HG03280 (cell line): ENCODE data around the gene SHLD1.
"Not testable (repeated sequence)": the region's sequence is repeated elsewhere in the genome, so short reads cannot be mapped to it uniquely, and the experiment has no call there.

Experiments used
- ATAC-seq: cut with Tn5 transposase; IDR thresholded peaks from one replicate; pipeline ENCODE4 v1.9.1; 2021; ENCODE audit warnings: mild to moderate bottlenecking, moderate library complexity; ENCODE audit not compliant: unreplicated experiment

Gene SHLD1

DNA sequence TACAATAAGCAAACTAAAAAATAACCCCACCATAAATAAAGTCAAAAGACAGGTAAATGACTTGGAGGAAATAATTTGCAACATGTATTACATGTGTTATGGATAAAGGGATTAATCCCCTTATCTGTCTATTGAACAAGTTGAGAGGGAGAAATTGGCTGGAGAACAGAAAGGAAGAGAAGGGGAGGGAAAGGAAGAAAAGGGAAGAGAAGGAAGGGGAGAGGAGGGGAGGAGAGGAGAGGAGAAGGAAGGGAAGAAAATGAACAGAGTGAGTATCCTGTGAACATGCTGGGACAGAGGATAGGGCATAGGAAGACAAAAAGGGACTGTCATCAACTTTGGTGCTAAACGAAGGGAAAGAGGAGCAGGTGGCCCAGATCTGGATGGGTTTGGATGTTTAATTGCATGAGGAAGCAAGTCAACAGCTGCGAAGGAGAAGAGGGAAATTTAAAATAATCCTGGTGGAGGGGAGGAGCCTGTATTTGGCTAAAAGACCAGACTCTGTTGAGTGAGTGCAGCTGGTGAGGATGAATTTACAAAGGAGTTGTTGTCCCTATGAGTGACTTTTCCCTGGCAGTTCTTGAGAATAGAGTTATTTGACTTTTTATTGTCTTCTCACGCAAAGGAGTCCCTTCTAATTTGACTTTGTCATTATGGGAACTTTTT is 14.2 kb upstream of the SHLD1 start:
- ATAC-seq, result no peak

DNA sequence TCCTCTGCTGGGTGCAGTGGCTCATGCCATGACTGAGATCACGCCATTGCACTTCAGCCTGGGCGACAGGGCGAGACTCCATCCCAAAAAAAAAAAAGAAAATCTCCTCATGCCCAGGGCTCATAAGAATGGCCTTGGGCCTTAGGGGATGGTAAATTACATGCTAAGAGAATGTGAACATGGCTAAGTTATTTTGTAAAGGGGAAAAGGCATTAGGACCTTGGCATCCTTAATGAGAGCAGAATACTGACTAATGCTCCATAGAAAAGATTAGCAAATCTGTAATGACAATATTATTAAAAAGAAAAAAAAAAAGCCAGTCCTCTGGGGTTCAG is 12.6 kb upstream of the SHLD1 start:
- ATAC-seq, result no peak

DNA sequence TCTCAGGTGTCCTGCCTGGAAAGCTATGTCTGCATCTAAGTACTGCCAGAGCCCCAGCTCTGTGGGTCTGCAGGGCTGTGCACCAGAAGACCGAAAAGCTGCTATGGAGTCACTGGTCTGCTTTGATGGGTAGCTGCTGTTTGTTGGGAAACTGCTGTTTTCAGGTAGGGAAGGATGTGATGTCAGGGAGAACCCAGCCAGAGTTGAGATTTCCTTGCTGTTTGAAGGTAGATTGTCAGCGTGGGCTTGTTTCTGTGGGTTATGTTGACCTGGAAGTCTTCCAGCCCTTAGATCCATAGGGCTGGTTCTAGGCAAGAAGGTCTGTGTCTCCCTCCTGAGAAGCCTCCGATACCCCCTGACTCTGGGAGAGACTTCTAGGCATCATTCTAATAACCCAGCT is 12.2 kb upstream of the SHLD1 start:
- ATAC-seq, result no peak

DNA sequence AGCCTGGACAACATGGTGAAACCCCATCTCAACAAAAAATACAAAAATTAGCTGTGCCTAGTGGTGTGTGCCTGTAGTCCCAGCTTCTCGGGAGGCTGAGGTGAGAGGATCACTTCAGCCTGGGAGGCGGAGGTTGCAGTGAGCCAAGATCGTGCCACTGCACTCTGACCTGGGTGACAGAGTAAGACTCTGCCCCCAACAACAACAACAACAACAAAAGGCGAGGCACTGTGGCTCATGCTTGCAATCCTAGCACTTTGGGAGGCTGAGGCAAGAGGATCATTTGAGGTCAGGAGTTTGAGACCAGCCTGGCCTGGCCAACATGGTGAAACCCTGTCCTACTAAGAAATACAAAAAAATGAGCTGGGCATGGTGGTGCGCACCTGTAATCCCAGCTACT is 9.6 kb upstream of the SHLD1 start:
- ATAC-seq, result not testable (repeated sequence)

DNA sequence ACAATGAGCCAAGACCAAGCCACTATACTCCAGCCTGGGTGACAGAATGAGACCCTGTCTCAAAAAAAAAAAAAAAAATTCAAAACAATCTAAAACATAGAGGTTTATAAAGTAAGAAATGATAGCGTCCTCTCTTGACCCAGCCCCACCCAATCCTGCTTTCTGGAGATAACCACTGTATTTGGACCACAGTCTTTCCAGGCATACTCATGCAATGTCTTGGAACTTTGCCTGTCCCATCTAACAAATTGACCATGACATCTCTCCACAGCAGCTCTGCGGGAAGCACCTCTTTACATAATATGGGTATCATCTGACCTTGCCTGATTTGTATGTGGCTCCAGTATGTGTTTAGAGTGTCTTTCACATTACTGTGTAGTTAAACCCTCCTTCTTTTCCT is 9.1 kb upstream of the SHLD1 start:
- ATAC-seq, result no peak

DNA sequence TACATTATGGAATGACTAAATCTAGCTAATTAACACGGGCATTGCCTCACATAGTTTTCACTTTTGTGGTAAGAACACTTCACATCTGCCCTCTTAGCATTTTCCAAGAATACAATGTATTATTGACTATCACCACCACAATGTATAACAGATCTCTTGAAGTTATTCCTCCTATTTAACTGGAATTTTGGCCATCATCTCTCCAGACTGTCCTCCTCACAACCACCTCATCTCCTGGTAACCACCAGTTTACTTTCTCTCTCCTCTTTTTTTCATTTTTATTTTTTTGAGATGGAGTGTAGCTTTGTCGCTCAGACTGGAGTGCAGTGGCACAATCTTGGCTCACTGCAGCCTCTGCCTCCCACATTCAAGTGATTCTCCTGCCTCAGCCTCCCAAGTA is 8.2 kb upstream of the SHLD1 start:
- ATAC-seq, result no peak

DNA sequence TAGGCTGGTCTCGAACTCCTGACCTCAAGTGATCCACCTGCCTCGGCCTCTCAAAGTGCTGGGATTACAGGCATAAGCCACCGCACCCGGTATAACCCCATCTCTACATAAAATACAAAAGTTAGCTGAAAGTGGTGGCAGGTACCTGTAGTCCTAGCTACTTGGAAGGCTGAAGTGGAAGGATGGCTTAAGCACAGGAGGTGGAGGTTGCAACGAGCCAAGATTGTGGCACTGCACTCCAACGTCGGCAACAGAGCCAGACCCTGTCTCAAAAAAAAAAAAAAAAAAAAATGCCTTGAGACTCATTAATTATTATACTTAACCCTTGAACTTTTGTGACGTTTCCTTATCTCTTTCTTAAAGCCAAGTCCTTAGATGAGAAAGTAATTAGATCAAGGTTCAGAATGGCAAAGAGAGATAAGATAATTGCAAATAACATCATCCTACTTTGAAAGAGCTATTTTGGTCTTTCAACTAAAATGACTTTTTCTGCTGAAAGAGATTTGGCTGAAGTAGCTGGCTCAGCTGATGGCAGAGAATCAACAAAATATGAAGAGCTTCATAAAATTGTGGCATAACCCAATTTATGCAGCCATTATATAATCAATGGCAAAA is 4.7 kb upstream of the SHLD1 start:
- no peak for ATAC-seq

DNA sequence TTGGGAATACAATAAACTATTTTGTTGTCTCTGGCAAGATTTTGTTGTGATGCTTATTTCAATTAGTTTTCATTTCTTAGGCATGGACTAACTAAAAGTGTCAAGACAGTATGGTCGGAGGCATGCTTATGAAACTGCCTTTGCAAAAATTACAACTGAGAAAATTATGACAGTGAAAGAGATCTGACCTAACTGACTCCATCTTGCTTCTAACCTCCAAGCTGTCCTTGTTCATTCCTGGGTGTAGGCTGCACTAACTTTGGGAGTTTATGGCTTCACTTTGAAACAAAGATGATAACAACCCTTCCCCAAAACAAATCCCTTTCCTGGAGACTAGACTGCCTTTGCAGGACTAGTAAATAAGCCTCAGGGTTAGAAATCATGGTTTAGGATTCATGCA is 4.1 kb upstream of the SHLD1 start:
- no peak for ATAC-seq

DNA sequence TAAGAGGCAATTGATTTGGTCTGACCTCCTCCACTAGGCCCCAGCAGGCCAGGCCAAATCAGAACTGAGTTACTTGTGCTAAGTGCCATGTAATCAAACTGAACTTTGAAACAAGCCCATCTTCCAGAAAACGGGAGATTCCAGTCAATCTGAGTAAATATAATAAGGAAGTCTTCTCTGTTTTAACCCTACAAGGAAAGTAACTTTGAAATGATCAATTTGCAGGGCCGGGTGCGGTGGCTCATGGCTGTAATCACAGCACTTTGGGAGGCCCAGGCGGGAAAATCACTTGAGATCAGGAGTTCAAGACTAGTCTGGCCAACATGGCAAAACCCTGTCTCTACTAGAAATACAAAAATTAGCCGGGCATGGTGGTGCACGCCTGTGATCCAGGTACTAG is 2.0 kb upstream of the SHLD1 start:
- ATAC-seq, result no peak

DNA sequence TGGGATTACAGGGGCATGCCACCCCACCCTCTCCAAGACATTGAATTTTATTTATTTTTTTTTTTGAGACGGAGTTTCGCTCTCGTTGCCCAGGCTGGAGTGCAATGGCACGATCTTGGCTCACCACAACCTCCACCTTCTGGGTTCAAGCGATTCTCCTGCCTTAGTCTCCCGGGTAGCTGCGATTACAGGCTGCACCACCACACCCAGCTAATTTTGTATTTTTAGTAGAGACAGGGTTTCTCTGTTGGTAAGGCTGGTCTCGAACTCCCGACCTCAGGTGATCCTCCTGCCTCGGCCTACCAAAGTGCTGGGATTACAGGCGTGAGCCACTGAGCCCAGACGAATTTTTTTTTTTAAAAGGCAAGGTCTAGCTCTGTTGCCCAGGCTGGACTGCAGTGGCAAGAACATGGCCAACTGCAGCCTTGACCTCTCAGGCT is 669 bp upstream of the SHLD1 start:
- not testable (repeated sequence) for ATAC-seq

DNA sequence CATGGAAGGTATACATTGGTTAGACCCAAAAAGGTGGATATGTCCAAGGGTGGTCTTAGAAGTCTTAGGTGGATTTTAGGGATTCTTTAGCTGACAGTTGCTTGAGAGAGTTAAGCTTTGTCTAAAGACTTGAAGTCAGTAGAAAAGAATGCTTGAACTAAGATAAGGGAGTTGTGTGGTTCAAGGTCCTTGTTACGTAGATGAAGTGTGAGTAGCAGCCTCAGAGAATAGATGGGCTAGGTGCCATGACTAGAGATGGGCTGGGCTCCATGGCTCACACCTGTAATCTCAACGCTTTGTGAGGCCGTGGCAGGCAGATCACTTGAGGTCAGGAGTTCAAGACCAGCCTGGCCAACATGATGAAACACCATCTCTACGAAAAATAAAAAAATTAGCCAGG is 1.7 kb downstream of the SHLD1 start:
- no peak for ATAC-seq

DNA sequence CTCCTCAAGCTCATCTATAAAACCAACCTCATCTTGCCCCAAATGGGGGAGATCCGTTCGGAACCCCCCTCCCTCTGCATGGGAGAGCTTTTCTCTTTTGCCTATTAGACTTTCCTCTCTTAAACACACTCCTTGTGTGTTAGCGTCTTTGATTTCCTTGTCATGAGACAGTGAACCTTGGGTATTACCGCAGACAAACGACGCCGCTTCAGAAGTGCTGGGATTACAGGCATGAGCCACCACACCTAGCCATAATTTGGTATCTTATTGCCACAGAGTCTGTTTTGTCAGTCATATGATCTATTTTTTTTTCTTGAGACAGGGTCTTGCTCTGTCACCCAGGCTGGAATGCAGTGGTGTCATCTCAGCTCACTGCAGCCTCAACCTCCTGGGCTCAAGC is 3.6 kb downstream of the SHLD1 start:
- no peak for ATAC-seq

DNA sequence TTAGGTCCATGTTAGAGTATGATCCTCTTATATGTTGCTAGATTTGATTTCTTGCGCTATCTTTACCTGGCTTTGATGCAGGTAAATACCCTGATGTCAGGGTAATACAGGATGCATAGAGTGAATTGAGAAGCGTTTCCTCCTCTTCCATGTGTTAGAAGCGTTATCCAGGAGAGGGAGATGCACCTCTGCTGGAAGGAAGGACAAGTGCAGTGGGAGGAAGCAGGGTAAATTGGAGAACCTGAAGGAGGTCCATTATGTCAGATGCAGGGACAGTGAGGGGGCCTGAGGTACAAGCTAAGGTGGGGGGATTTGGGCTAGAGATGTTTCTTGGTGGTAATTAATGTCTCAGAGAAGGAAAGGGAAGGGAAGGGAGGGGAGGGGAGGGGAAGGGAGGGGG is 7.7 kb downstream of the SHLD1 start:
- ATAC-seq, result no peak

DNA sequence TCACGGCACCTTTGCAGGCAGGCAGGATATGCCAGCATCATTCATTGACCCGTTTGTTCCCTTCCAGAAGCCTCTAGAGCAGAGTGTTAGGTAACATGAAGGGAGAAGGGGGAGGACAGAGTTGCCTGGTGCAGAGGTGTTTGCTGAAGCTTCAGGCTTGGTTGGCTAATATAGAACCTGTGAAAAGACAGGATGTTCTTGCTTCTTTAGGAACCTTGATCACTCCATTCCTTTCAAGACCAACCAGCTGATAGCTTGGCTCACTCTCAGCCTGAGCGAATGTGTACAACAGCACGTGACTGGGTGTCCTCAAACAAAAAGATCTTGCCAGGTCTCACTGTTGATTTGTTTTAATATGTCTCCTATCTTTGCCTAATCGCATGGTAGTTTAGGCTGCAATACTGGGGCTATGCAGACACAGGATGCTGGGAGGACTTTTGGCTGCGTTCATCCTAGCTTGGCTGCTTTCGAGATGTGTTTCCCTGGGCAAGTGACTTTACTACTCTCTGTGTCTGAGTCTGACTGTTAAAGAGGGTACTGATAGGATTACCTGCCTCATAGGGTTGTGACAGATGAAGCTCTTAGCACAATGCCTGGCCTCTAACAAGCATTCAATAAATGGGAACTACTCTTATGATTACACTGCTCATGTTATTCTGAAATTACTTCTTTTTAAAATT is 16.0 kb downstream of the SHLD1 start:
- no peak for ATAC-seq

DNA sequence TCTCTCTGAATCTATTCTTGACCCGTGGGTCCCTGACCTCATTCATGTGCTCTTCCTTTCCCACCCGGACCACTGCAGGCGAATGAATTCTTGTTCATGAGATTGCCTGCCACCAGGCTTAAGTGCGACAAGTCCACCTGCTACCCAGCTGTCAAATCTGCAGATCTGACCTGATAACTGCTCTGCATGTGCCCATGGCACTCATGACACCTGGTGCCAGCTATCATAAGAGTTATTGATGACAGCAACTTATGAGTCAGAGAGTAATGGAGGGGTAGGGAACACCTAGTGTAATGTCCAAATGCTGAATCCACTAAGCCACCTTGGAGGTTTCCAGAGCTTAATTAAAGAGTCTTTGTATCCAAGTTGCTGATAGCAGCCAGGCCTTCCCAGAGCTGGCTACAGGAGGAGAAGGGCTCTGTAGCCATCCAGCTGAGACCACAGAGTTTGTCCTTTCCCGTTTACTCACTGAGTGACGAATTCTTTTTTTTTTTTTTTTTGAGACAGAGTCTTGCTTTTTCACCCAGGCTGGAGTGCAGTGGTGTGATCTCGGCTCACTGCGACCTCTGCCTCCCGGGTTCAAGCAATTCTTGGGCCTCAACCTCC is 17.4 kb downstream of the SHLD1 start:
- no peak for ATAC-seq

DNA sequence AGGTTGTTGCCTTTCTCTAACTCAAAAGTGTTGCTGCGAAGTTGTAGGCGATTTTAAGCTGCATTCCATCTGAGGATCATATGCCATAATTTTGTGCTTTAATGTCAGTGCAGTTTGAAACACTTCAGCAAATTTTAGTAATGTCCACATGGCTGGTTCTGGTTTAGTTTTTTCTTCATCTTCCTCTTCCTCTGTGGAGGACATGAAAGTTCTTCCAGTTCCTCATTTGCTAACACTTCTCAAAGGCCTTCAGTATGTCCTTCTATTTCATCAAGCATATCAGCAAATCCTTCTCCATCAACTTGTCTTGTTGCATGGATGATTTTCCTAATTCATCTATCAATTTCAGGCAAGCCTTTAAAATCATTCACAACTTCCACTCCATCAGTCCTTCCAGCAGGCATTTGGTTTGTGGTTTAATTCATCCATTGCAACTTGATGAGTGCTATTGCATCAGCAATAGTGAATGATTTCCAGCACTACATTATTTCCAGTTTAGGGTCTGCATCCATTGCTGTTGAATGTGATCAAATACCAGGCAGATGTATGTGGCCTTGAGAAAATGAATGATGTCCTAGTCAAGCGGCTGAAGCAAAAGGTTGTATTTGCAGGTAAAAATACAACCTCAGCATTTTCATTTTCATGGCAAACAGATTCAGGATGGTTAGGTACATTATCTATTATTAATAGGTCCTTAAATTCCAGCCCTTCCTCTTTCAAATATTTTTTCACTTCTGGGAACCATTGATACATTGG is 20.2 kb downstream of the SHLD1 start:
- ATAC-seq, result no peak

DNA sequence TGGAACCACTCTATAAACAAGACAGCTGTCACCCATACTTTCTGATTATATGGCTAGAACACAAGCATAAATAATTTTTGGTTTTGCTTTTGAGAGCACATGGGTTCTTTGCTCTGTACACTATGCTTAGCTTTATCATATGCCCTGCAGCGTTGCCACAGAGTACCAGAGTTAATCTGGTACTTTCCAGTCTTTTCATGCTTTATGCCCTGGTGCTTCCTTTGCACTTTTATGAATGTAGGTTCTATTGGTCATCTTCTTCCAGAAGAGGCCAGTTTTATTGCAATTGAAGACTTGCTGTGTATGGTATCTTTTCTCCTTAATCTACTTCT is 20.8 kb downstream of the SHLD1 start:
- no peak for ATAC-seq

DNA sequence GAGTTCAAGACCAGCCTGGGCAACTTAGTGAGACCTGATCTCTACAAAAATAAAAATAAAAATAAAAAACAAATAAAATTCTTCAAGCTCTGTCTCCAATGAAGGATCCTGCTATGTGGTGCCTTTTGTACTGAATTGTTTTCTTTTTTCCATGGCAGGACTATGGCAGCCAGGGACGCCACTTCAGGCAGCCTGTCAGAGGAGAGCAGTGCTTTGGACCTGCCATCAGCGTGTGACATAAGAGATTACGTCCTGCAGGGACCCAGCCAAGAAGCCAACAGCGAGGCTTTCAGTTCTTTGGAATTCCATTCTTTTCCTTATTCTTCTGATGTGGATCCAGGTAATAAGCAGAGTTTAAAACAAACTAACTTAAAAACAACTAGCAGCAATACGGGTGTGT is 22.5 kb downstream of the SHLD1 start:
- no peak for ATAC-seq

DNA sequence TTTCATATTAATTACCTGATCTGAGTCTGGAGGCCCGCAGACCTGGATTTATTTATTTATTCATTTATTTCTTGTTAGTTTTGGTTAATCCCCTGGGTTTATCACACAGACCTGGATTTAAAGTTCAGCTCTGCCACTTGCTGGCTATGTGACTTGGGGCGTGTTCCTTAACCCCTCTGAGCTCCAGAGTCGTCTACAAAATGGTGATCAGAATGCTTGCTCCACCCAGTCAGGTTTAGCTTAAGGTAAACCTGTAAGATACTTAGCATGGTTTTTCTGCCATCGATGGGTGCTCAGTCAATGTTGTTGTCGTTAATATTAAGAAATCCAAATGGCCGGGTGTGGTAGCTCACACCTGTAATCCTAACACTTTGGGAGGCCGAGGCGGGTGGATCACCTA is 23.4 kb downstream of the SHLD1 start:
- no peak for ATAC-seq

DNA sequence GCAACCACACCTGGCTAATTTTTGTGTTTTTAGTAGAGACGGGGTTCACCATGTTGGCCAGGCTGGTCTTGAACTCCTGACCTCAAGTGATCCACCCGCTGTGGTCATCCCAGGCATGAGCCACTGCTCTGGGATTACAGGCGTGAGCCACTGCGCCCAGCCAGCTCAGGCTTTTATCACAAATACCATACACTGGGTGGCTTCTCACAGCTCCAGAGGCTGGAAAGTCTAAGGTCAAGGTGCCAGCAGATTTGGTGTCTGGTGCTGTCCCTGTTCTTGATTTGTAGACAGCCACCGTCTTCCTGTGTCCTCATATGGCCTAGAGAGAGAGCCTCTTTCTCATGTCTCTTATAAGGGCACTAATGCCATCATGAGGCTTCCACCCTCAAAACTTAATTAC is 25.9 kb downstream of the SHLD1 start:
- ATAC-seq, result no peak

DNA sequence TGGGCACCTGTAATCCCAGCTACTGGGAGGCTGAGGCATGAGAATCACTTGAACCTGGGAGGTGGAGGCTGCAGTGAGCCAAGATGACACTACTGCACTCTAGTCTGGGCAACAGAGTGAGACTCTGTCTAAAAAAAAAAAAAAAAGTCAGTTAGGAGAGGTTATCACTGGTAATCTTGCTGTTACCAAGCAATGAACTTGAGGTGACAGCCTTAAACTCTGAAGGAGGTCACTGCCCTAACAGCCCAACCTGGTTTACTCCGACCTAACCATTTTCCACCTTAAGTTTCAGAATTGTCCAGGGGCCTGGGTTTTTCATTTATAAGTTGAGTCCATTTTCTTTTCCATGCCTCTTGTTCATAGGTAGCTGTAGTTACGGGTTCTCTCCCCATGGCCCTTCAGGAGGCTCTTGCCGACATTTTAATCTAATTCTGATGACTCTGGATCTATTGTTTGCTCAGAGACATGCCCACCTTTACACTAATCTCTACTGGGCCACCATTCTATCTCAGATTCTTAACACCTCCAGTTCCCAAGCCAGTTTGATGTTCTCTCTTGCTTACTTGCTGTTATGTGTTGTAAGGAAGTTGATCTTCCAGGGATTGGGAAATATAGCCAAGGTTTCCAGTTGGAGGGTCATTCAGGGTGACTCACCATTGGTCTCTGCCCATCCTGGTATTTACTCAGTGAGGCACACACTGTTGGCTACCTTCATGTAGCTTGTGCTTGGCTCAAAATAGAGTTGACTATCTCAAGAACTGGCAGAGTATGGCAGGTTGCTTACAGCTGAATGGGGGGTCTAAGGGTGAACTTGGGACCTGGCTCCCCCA is 29.1 kb downstream of the SHLD1 start:
- no peak for ATAC-seq
